DMS153 (cell line): ENCODE results near the gene ABCB6.
"Not testable (repeated sequence)": the region's sequence is repeated elsewhere in the genome, so short reads cannot be mapped to it uniquely, and the experiment has no call there.

Experiments used
- DNase-seq: peaks from one replicate; lab custom pipeline; 2025; lab: John Stamatoyannopoulos, UW

Gene ABCB6

DNA sequence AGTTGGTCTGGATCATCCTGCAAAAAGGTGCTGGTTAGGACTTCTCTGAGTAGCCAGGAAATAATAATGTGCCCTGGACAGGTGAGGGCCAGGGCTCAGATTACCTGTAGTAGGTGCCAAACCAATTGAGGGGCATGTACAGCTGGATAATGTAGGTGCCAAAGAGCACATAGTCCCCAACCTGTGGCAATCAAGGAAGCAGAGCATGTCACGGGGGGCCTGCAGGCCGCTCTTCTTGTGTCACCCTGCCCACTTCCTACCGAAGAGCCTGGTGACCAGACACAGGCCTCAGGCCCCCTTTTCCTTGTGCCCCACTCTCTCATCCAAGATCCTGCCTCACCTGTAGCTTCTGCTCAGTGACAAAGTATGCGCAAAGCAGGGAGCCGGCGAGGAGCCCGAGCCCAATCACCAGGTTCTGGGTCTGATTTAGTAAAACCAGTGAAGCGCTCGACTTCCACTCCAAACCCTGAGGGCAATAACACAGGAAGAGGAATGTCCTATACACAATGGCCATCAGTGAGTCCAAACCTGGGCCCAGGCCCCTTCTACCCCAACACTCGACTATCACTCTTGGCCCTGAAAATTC lies 5.2 kb downstream of the ABCB6 start:
- DNase-seq: no peak

DNA sequence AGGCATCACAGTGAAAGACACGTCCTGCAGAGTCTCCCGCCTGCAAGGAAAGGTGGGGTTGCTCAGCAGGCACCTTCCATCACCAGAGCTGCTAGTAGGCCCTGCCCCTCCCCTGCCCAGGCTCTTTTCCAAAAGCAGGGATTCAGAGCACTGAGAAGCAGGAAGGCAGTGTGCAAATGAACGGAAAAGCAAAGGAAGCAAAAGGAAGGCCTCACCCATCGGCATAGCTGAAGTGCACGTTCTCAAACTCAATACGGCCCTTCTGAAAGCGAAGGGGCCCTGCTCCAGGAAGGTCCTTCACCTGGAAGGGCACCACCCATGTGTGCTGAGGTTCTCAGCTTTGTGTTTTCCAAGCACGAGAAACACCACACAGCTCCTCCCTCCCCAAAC lies 5.7 kb downstream of the ABCB6 start:
- no peak for DNase-seq

DNA sequence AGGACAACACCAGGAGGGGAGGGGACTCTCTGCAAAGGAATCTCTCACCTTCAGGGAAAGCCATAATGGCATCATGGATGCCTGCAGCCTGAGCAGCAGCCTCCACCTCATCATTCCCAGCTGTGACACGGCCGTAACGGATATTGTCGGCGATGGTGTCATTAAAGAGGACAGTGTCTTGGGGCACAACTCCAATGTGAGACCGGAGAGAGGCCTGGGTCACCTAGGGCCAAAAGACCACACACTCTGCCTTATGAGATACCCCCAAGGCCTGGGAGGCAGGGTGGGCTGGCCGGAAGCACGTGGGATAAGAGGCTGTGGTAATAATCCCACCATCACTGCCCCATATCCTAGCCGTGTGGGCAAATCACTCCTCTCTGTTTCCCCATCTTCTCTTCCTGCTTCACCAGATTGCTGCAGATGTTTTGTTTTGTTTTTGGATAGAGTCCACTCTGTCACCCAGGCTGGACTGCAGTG lies 7.8 kb downstream of the ABCB6 start:
- DNase-seq: no peak

DNA sequence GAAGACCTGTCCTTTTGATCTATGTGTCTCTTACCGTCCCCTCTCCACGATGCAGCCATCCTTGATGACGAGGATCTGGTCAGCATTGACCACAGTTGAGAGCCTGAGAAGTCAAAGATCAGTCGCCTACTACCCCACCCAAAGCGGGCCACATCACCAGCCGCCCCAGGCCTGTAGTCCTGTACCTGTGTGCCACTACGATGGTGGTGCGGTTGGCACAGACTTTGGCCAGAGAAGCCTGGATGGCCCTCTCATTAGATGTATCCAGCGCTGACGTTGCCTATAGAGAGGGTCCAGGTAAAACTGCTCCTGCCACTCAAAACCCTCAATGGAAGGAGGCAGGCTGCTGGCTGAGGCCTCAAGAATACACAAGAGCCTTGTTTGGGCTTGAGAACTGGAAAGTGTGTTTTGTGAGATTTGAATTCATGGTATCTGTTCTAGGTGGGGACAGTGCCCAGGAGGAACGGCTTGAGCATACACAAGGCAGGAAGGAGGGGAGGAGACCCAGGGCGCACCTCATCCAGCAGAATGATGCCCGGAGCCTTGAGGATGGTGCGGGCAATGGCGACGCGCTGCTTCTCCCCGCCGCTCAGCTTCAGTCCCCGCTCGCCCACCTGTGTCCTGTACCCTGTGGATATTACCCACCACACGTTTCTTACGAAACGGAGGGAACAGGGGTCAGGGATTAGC lies 8.4 kb downstream of the ABCB6 start:
- DNase-seq: no peak

DNA sequence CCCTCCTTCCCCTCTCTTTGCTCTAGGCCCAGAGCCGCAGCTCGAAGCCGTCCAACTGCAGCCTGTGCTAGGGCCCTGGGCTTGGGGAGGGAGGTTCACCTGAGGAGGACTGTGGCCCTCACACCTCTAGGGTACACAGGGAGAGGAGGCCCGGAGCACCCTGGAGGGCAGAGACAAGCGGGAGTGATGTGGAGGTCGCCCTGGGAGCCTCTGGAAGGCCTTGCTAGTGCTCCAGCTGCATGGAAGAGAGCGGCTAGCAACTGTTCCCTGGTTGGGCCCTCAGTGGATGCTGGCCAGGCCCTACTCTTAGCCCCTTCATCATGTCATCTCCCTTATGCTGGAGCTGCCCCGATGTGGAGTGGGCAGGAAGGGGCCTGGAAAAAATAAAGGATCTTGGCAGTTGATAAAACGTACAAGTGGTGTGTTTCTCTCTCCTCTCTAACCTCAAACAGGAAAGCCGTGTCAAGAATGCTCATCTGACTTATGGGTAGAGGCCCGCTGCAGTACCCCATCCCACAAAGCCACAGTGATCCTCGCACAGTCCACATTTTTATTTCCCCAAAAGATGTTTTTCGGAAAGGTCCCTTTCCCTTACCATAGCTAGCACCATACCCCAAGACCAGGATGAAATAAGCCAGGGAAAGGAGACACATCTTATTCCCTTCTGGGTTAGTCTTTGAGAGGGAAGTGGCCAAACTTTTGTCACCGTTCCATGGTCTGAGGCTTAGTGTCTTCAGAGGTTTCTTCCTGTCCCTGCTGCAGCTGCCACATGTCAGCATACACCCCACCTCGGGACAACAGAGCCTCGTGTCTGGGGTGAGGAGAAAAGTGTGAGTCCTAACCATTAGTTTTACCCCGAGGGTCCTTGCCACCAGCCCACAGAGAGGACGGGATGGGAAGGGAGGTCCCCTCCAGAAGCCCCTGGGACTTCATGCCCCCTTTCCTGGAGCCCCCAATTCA lies 9.2 kb downstream of the ABCB6 start:
- no peak for DNase-seq

DNA sequence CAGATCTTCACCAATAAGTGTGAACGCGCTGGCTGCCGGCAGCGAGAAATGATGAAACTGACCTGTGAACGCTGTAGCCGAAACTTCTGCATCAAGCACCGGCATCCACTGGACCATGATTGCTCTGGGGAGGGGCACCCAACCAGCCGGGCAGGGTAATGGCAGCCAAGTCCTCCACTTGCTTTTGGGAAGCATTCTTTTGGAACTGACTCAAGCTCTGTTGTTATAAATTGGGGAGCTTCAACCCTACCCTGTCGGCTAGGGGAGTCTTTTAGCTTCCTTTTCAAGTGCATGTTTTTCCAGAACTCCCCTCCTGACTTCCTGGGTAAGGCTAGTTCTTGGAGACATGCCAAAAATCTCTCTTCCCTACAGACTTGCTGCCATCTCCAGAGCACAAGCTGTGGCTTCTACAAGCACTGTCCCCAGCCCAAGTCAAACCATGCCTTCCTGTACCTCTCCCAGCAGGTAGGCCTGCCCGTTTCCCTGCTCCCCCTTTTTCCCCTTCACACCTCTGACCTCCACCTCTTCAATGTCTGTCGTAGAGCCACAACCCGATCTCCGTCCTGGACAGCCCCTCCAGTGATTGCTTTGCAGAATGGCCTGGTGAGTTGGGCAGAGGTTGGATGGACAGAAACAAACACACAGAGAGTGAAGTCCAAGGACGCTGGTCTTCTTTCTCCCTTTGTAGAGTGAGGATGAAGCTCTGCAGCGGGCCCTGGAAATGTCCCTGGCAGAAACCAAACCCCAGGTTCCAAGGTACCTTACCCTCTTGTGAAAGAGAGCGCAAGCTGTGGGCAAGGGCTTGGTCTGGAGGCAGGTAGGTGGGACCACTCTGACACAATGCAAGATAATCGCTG lies 10.6 kb downstream of the ABCB6 start:
- no peak for DNase-seq

DNA sequence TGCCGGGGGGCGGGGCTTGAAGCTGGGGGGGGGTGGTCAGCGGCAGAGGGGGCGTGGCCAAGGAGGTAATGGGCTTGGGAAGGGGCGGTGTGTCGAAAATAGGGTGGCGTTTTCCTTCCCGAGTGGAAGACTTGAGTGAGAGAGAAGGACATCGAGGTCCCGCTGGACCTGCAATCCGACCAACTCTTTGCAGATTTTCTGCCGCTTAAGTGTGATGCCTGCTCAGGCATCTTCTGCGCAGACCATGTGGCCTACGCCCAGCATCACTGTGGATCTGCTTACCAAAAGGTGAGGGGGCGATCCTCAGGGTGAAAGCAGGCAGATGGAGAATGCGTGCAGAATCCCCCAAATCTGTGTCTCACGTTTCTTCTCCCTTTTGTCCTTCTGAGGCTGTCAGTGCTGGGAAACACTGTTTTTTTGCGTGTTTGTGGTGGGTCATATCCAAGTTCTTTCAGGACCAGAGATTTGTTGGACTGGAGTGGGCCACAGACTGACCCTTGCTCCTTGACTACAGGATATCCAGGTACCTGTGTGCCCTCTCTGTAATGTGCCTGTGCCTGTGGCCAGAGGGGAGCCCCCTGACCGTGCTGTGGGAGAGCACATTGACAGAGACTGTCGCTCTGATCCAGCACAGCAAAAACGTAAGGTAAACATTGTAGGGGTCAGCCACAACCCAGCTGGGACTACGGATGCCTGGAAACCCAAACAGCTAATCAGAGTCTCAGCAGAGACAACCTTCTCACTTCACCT lies 11.4 kb downstream of the ABCB6 start:
- DNase-seq: no peak

DNA sequence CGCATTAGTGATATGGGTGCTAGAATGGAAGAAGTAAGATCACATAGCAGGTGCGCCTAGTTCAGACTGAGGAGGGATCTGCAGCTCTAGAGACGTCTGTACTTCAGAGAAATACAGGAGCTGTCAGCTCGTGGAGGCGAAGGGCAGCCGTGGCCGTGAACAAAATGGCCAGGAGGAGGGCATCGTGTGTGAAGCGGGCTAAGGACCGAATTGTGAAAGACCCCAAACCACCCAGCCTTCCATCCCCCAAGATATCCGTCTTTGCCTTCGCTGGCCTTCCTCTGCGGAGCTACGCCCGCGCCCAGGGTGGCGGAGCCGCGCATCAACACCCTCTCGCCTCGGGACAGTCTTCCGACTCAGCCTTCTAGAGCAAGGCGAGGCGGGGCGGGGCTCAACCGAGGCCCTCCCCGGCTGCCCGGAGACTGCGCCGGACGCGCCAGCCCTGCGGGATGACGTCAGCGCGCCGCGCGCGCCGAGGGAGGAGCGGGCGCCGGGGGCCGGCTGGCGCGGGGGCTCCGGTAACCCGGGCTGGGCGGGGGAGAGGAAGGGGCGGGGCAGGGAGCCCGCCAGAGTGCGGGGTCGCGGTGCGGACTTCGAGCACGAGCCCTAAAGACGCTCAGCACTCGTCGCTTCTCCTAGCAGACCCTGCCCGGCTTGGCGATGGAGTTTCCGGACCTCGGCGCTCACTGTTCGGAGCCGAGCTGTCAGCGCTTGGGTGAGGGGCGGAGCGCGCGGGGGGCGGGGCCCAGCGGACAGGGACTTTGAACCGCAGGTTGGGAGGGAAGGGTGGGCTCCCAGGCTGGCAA lies 12.2 kb downstream of the ABCB6 start, which contains the start of gene ZFAND2B:
ZFAND2B (plus strand) TSS at position 455 of the 806 bp plus-strand sequence; CDS start at position 661, 206 bp downstream.
- peak; percentile 77 for DNase-seq

DNA sequence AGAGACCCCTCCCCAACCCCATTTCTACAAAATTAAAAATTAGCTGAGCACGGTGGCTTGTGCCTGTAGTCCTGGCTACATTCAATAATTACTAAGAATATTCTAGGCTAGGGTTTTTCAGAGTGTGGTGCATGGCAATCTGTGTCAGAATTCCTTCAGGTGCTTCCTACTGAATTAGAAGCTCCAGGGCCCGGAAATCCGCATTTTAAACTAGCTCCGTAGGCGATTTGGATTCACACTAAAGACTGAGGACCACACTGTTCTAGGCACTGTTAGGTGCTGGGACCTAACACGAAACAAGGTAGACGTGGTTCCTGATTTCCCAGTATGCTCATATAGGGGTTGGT lies 12.8 kb downstream of the ABCB6 start:
- DNase-seq: no peak

DNA sequence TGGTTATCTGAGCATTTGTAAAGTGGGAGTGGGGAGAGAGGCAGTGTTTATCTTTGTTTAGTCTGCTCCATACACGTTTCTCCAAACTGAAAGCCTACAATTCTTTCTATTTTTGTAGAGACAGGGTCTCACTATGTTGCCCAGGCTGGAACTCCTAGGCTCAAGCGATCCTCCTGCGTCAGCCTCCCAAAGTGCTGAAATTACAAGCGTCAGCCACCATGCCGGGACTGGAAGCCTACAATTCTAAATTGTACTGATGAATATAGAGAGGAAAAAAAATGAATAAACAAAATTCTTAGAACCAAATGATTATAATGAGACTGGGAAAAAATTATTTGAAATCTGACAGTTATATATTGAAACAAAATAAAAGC lies 13.6 kb downstream of the ABCB6 start:
- no peak for DNase-seq

DNA sequence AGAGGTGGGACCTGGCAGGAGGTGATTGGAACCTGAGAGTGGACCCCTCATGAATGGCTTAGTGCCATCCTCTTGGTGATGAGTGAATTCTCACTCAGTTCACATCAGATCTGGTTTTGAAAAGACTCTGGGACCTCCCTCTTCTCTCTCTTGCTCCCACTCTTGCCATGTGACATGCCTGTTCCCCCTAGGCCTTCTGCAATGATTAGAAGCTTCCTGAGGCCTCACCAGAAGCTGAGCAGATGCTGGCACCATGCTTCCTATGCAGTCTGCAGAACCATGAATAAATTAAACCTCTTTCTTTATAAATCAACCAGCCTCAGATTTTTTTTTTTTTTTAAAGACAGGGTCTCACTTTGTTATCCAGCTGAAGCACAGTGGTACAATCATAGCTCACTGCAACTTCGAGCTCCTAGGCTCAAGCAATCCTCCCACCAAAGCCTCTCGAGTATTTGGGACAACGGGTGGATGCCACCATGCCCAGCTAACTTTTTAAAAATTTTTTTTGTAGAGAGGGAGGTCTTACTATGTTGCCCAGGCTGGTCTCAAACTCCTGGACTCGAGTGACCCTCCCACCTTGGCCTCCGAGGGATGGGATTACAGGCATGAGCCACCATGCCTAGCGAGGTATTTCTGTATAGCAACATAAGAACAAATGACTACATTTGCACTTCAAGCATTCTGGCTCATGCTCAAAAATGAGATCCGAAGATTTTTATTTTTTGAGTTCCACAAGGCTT lies 14.2 kb downstream of the ABCB6 start:
- DNase-seq: no peak

DNA sequence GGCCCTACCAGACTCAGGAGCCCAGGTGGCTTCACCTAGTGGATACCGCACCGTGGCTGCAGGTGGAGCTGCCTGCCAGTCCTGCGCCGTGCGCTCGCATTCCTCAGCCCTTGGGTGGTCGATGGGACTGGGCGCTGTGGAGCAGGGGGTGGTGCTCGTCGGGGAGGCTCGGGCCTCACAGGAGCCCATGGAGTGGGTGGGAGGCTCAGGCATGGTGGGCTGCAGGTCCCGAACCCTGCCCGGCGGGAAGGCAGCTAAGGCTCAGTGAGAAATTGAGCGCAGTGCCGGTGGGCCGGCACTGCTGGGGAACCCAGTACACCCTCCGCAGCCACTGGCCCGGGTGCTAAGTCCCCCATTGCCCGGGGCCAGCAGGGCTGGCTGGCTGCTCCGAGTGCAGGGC lies 17.4 kb downstream of the ABCB6 start:
- DNase-seq: not testable (repeated sequence)

DNA sequence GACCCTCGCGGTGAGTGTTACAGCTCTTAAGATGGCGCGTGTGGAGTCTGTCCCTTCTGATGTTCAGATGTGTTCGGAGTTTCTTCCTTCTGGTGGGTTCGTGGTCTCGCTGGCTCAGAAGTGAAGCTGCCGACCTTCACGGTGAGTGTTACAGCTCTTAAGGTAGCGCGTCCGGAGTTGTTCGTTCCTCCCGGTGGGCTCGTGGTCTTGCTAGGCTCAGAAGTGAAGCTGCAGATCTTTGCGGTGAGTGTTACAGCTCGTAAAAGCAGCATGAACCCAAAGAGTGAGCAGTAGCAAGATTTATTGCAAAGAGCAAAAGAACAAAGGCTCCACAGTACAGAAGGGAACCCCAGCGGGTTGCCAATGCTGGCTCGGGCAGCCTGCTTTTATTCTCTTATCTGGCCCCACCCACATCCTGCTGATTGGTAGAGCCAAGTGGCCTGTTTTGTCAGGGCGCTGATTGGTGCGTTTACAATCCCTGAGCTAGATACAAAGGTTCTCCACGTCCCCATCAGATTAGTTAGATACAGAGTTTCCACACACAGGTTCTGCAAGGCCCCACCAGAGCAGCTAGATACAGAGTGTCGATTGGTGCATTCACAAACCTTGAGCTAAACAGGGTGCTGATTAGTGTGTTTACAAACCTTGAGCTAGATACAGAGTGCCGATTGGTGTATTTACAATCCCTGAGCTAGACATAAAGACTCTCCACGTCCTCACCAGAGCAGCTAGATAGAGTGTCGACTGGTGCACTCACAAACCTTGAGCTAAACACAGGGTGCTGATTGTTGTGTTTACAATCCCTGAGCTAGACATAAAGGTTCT lies 18.0 kb downstream of the ABCB6 start:
- not testable (repeated sequence) for DNase-seq

DNA sequence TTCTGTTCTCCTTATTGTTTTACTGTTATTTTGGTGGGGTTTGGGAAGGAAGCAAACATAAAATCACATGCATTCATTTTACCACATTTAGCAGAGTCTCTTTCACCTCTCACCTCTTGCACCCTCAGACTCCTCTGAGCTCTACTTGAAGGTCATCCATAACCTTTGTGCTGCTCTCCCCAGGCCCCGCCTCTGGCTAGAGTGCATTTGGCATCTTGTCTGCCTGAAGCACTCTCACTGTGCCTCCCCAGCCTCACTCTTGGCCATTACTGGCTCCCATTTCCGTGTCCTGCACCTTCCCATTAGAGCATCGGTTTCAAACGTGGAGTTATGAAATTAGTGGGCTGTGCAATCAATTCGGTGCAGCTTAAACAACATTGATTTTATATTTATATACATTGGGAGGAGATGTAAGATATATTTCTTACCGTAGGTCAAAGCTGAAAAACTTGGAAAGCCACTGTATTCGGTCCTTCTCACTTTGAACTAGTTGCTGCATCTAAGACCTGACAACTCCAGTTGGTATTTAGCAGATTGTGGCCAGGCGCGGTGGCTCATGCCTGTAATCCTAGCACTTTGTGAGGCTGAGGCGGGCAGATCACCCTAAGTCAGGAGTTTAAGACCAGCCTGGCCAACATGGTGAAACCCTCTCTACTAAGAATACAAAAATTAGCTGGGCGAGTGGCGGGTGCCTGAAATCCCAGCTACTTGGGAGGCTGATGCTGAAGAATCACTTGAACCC lies 19.1 kb downstream of the ABCB6 start:
- no peak for DNase-seq

DNA sequence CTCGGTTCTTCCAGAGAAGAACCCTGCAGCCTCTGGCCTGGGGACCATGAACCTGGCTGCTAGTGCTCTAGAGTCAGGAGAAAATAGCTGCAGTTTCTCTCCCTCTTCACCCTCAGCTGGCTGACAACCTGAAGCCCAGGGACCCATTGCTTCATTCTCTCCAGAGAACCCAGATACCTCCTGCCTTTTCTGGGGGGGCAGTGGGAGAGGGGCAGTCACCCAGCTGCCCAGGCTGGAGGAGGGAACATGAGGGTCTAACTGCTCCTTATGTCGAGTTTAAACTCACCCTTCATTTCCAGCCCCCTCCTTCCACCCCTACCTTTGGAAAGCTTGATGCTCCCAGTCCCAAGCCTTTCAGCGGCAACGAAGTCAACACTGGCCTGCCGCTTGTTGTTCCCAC lies 19.8 kb downstream of the ABCB6 start:
- DNase-seq: no peak

DNA sequence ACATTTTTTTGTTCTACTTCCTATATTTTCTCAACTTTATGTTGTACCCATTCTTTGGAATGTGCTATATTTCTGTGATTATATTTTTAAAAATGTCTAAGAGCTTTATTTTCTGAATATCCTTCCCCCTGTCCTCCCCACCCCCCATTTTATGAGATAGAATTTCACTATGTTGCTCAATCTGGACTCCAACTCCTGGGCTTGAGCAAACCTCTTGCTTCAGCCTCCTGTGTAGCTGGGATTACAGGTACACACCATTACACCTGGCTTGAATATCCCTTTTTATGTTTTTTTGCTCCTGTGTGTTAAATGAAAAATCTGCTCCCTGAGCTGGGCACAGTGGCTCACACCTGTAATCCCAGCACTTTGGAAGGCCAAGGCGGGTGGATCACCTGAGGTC lies 21.4 kb downstream of the ABCB6 start:
- no peak for DNase-seq

DNA sequence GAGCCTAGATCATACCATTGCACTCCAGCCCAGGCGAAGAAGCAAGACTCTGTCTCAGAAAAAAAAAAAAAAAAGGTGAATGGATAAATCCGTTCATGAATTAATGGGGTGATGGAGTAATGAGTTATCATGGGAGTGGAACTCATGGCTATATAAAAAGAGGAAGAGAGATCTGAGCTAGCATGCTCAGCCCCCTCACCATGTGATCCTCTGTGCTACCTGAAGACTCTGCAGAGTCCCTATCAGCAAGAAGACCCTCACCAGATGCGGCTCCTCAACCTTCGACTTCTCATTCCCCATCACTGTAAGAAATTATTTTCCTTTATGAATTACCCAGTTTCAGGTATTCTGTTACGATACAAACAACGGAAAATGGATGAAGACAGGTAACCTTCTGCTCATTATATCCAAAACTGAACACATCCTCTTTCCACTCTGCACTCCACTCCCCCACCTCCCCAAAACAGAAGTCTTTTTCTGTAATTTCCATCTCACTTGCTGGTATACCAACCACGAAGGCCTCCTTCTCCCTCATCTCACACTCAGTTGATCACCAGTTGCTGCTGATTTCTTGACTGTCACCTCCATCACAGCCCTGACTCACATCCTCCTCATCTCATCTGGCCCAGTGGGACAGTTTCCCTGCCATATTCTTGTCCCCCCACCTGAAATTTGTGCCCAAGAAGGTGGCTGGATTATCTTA lies 31.9 kb downstream of the ABCB6 start:
- DNase-seq: no peak
